ENCODE results near the gene MAP2K4.
A peak's percentile ranks its signal among the peaks of the same experiment; 100 is the strongest.
"Not testable (repeated sequence)": the region's sequence is repeated elsewhere in the genome, so short reads cannot be mapped to it uniquely, and the experiment has no call there.

Gene MAP2K4

GRCh38 chr17:12020642-12021622 lies at the start of gene MAP2K4:
MAP2K4 (plus strand) TSS chr17:12020877; CDS start chr17:12020887, 10 bp downstream.
- peak; percentile 79 for DNase-seq

DNA sequence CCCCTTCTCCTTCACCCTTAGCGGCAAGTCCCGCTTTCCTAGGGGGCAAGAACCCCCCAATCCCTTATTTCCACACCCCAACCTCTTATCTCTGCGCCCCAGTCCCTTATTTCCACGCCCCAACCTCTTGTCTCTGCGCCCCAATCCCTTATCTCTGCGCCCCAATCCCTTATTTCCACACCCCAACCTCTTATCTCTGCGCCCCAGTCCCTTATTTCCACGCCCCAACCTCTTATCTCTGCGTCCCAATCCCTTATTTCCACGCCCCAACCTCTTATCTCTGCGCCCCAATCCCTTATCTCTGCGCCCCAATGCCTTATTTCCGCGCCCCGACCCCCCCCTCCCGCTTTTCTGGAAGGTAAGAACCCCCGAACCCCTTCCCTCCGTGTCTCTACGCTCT lies 47.9 kb upstream of the MAP2K4 start:
- DNase-seq = not testable (repeated sequence)

DNA sequence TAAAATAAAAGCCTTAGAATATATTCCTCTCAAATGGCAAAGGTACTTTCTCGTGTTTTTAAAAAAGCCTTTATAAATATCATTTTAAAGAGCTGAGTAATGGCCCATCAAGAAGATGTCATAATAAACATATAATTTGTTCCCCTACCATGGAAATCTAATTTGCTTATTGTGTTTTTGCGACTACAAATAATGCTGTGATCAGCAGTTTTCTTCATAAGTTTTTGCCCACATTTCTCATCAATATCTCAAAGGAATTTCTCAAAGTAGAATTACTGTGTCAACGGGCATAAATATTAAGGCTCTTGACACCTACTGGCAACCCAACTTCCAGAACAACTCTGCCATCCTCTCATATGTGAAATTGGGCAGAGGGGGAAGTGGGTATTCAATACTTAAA lies 40.9 kb upstream of the MAP2K4 start:
- no peak for DNase-seq

- DNase-seq = no peak
These were observed 39.9 kb upstream of the MAP2K4 start for GRCh38 chr17:11980813-11981212.

GRCh38 chr17:11981862-11982261 lies 38.8 kb upstream of the MAP2K4 start:
- no peak for DNase-seq

- DNase-seq = no peak
These were observed 34.3 kb upstream of the MAP2K4 start for GRCh38 chr17:11986179-11986941.

DNA sequence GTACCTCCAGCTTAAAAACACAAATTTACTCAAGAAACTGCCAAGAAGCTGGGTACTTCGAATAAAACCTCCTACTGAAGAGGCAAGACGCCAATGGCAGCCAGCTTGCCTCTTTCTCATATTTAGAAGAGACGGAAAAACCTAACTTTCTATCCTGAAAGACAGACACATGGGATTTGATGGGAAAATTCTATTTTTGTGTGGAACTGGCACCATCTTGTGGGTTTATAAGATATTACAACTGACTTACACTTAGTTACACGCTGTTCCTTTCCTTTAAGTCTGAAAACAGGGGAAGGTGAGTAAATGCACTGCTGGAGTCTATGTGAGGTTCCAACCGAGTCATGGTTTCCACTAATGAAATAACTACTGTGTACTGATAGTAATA lies 33.7 kb upstream of the MAP2K4 start:
- DNase-seq = no peak

DNA sequence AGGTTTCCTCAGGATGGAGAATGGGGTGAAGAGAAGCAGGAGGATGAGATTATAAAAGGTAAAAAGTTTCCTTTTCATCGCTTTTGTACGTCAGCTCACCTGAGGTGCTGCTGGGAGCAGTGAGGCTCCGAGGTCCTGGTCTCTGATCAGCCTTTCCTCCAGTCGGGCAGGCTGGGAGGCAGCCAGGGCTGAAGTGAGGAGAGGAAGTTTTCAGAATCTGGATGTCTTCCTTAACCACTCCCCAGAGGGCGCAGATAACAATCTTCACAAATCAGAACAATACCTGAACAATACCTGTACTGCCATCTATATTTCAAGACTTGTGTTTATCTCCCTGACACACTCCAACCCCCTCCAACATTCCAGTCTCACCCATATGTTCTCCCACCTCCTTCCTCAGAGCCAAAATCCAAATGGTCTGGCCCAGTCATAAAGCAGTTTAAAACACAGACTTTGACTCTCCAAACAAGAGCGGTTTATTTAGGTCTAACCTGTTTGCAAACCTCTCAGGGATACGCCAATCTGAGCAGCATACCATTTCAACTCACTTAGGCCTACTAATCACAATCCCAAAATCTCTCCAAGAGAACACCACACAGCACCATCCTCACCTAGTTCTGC lies 30.2 kb upstream of the MAP2K4 start:
- no peak for DNase-seq

- no peak for DNase-seq
These were observed 29.2 kb upstream of the MAP2K4 start for GRCh38 chr17:11991461-11991860.

DNA sequence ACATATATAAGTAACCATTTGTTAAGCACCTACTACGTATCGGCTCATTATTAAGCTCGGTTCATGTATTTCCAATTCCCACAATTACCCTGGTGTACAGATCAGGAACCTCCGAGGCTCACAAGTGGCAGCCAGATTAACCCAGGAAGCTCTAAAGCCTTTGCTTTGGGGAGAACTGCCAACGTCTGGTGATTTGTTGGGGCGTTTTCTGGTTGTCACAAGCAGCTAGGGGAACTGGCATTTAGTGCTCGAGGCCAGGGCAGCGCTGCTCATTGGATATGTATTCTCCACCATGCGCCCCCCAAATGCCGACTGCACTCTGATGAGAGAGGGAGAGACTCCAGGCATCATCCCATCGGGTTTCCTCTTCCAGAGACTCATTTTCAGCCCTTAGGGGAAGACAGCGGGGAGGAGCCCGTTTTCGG lies 23.9 kb upstream of the MAP2K4 start:
- DNase-seq = peak; percentile 26

DNA sequence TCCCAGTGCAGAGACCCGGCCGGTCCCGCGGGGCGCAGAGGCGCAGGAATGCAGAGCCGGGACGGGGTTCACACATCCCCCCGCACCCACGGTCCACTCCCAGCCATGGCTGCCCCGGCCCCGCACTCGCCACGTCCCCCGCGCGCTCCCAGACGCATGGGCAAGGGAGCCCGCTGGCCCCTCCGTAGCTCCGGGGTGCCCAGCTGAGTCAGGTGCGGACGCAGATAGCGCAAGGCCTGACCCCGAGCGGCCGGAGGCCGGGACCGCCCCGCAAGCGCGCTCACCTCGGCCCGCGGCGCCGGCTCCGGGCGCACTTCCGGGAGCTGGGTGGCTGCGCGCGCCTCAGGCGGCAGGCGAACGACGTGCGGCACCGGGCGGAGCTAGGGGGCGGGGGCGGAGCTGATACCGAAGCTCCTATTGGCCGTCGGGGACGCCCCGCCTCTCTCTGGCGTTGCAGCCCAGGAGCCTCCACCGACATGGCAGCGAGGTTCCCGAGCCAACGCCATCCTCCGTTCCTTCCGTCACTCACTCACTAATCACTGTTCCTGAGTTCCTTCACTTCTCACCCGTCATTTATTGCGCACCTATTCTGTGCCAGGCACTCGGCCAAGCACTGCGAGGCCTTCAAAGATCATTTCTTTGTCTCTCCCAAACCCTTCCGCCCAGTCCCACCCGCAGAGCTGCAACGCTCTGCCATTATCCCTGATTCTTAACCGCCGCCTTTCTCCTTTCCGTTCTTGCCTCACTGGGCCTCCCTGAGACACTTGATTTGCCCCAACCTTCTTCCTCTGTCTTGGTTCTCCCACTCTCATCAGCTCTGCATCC lies 23.3 kb upstream of the MAP2K4 start, which contains the start of gene ZNF18:
Gene ZNF18, minus strand, starts transcription at position 329 of the 825 bp plus-strand sequence. CDS start 4,646 bp downstream, outside the sequence.
- DNase-seq = peak; percentile 94

DNA sequence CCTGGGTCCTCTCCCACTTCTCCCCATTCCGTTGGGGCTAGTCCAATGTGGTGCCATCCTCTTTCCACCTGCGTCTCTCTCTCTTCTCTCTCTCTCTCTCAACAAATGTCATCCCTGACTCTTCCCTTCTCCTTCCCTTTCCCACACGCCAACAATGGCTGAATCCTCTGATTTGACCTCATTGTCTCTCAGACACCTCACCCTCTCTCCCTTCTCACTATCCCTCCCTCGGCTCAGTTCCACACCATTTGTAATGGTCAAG lies 22.8 kb upstream of the MAP2K4 start:
- no peak for DNase-seq

DNA sequence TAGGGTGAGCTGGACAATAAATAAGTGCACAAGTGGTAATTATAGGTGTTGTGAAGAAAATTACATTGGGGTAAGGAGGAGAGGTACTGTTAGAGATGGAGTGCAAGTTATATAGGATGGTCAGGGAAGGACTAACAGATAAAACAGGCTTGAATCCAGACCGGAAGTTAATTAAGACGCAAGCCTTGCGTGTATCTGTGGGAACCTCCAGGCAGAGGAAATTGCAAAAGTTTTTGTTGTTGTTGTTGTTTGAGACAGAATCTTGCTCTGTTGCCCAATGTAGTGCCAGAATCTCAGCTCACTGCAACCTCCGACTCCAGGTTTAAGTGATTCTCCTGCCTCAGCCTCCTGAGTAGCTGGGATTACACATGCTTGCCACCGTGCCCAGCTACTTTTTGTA lies 21.0 kb upstream of the MAP2K4 start:
- no peak for DNase-seq

DNA sequence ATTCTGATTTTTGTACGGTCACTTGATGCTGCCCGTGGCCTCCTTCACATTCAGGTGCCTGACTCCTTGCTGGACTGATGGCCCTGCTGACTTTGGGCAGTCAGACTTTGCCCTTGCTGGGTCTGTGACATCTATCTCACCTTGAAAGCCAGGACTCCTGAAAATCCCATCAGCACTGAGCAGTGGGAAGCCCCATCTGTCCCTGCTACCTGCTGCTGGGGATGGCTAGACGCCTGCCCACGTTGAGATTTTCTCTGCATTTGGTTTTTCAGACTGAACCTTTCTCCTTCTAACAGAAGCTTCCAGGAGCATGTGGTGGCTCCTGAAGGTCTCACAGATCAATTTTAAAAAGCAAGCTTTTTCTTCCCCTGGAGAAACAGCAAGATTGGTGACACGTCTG lies 13.2 kb upstream of the MAP2K4 start:
- DNase-seq = no peak

DNA sequence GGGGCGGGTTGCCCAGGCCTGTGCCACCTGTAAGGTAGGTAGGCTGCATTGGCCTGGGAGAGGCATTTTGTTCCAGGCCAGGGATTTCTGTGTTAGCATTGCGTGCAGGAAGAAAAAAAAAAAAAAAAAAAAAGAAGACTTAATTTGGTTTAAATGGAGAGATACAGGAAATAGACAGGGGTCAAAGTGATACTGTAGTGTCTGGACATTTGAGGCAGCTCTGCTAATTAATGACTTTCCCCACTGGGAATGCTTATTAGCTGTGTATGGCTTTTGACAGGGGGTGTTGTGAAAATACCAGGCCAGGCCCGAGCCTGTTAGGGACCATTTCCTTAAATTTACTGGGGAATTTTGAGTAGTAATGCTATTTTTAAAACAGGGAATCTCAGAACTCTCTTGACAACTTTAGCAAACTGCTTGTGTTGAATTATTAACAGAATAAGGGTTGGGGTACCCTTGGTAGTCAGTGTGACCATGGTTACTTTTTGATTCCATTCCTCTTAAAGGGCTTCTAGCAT lies 1.0 kb downstream of the MAP2K4 start:
- no peak for DNase-seq

DNA sequence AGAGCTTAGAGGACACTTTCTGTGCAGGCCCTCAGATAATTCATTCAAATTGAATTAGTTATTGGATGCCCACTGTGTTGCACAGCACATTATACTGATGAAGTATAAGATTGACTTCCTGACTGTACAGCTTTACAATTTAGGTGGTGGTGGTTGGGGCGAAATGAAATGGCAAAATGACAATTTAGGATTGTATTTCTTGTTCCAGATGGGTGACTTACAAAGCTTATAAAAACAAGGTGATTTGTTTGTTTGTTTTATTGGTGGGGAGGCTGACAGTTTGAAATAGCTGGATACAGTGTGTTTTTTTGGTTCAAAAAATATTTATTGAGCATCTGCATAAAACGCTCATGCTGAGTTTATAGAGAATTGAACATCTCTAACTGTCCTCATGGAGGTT lies 1.6 kb downstream of the MAP2K4 start:
- DNase-seq = no peak

- DNase-seq = no peak
These were observed 3.6 kb downstream of the MAP2K4 start for GRCh38 chr17:12024327-12024726.

- DNase-seq = no peak
These were observed 7.0 kb downstream of the MAP2K4 start for GRCh38 chr17:12027658-12028057.

GRCh38 chr17:12028611-12029010 lies 7.9 kb downstream of the MAP2K4 start:
- no peak for DNase-seq

GRCh38 chr17:12034538-12034937 lies 13.9 kb downstream of the MAP2K4 start:
- no peak for DNase-seq

DNA sequence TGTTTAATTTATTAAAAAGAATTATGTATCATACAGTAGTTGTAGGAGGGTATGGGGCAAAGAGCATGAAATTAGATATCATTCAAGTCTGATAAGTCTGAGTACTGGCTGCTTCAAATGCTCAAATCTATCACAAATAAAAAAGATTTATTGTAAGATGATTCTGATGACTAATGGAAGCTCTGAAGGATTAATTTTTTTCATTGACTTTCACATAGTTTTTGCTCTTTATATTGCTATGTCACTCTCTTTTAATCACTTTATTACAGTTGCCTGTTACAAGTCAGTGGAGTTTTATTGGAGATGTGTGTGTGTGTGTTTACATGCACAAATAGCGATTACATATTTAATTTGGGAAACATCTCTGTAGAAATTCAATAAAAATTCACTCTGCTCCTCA lies 15.0 kb downstream of the MAP2K4 start:
- DNase-seq = no peak

DNA sequence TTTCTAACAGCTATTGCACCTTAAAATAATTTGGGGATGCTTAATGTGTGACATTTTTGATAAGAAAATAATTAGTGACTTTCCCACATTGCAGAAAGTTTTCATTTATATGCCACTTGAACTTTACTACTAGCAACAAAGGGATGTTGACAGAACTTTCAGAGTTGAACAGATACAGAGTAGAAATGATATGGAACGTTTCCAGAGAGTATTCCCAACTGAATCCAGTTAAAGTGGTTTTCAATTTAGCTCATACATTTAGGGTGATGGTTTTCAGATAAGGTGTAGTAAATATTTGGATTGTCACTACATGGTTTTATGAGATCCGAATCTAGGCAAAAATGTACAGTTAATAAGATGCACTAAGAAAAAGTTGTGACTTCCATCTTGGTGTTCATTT lies 17.3 kb downstream of the MAP2K4 start:
- no peak for DNase-seq

All from NCI-H345 (cell line).